ENCODE data around the gene CSH2.
A peak's percentile ranks its signal among the peaks of the same experiment; 100 is the strongest.

The CSH2 gene

GRCh38 chr17:63833026-63833740, 40.3 kb downstream of the CSH2 start:
- no peak for DNase-seq

- no peak for DNase-seq
Measured at GRCh38 chr17:63832455-63832854, 41.0 kb downstream of the CSH2 start.

- DNase-seq, result no peak
Measured at GRCh38 chr17:63832014-63832413, 41.5 kb downstream of the CSH2 start.

GRCh38 chr17:63831505-63831904, 42.0 kb downstream of the CSH2 start:
- no peak for DNase-seq

GRCh38 chr17:63830904-63831491, 42.5 kb downstream of the CSH2 start:
- DNase-seq, result no peak

- no peak for DNase-seq
Measured at GRCh38 chr17:63830278-63830677, 43.2 kb downstream of the CSH2 start.

- no peak for DNase-seq
Measured at GRCh38 chr17:63828936-63829335, 44.5 kb downstream of the CSH2 start.

GRCh38 chr17:63827801-63828221, 45.7 kb downstream of the CSH2 start:
- DNase-seq, result no peak

- peak; percentile 95 for DNase-seq
Measured at GRCh38 chr17:63827002-63827800, 46.3 kb downstream of the CSH2 start, which contains the start of the genes FTSJ3 and PSMC5. FTSJ3 (minus strand) TSS chr17:63827663; CDS start chr17:63826902, 761 bp downstream. PSMC5 (plus strand) TSS chr17:63827431; CDS start chr17:63827491, 60 bp downstream.

GRCh38 chr17:63826468-63827001, 46.9 kb downstream of the CSH2 start:
- DNase-seq, result no peak

GRCh38 chr17:63824362-63824761, 49.1 kb downstream of the CSH2 start:
- DNase-seq, result no peak

- DNase-seq, result no peak
Measured at GRCh38 chr17:63823659-63824331, 49.7 kb downstream of the CSH2 start.

- no peak for DNase-seq
Measured at GRCh38 chr17:63822537-63822936, 50.9 kb downstream of the CSH2 start.
